ENCODE measurements around the gene ATM. TPM values are rescaled to one million over a fixed set of nuclear protein-coding genes. Genes with fewer than 3 reads are reported as not detected.

ATM gene
- total and polyA plus RNA-seq, 2 experiments from 2014 or later = 7.5 to 43.0 TPM

DNA sequence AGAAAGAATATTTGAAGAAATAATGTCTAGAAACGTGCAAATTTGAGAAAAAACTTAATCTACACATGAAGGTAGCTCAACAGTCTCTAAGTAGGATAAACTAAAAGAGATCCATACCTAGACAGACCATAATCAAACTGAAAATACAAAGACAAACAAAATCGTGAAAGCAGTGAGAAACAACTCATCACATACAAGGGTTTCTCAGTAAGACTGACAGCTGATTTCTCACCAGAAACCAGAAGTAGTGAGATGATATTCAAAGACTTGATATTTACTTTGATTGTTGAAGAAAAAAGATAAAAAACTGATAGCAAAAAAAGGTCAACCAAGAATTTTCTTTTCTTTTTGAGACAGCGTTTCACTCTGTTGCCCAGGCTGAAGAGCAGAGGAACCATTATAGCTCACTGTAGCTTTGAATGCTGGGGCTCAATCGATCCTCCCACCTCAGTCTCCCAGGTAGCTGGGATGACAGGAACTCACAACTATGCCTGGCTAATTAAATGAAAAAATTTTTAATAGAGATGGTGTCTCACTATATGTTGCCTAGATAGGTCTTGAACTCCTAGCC lies 17.9 kb upstream of the ATM start:
- Histone ChIP-seq H3K27me3 (no peaks in the 10 kb centered on the region), H3K9me3 (ENCODE audit: low read depth) (no peaks in the 10 kb centered on the region), H3K9me2 (replicated peaks; ENCODE audit: insufficient read depth) (no peaks in the 10 kb centered on the region), H2AFZ (no peak overlapping the region), H3K4me2 (no peak overlapping the region), H3K4me1 (ENCODE audit: insufficient read depth) (no peaks in the 10 kb centered on the region), H3K79me2 (peaks cover 74% of the 10 kb centered on the region), H3K4me3 (no peak overlapping the region), H4K20me1 (ENCODE audit: insufficient read depth, poor library complexity, severe bottlenecking) (no peaks in the 10 kb centered on the region), H3K27ac (no peak overlapping the region), H3K36me3 (replicated peaks; ENCODE audit: insufficient read depth, low read depth) (no peaks in the 10 kb centered on the region)
- TF ChIP-seq CTCF (IDR thresholded peaks at IDR 0.05; ENCODE audit: poor library complexity) (no peak), EZH2 (IDR thresholded peaks at IDR 0.05; ENCODE audit: borderline replicate concordance) (no peak), EZH2phosphoT487 (IDR thresholded peaks at IDR 0.05; ENCODE audit: low read depth, severe bottlenecking, unreplicated experiment) (no peak)
- DNase-seq (ENCODE audit: low spot score) = no peak
- whole genome bisulfite sequencing (ENCODE audit: low lambda C conversion rate, missing lambda C conversion rate) = 94% methylated on average over 4 of the region's 4 CpGs

- 97% methylated on average over 6 of the region's 6 CpGs for WGBS (ENCODE audit: low lambda C conversion rate, missing lambda C conversion rate)
- DNase-seq (ENCODE audit: low spot score) = no peak
- H3K36me3 ChIP-seq (replicated peaks; ENCODE audit: insufficient read depth, low read depth) = no peaks in the 10 kb centered on the region
- H3K79me2 ChIP-seq = peaks cover 74% of the 10 kb centered on the region
- no peaks in the 10 kb centered on the region for H3K4me1 ChIP-seq (ENCODE audit: insufficient read depth)
- no peak overlapping the region for H2AFZ ChIP-seq
- no peaks in the 10 kb centered on the region for H3K9me3 ChIP-seq (ENCODE audit: low read depth)
- H3K27me3 ChIP-seq = no peaks in the 10 kb centered on the region
- no peaks in the 10 kb centered on the region for H3K9me2 ChIP-seq (replicated peaks; ENCODE audit: insufficient read depth)
- no peaks in the 10 kb centered on the region for H4K20me1 ChIP-seq (ENCODE audit: insufficient read depth, poor library complexity, severe bottlenecking)
- no peak overlapping the region for H3K27ac ChIP-seq
- no peak overlapping the region for H3K4me3 ChIP-seq
- TF ChIP-seq EZH2 (IDR thresholded peaks at IDR 0.05; ENCODE audit: borderline replicate concordance) (no peak), CTCF (IDR thresholded peaks at IDR 0.05; ENCODE audit: poor library complexity) (no peak), EZH2phosphoT487 (IDR thresholded peaks at IDR 0.05; ENCODE audit: low read depth, severe bottlenecking, unreplicated experiment) (no peak)
- H3K4me2 ChIP-seq = no peak overlapping the region
Observed at GRCh38 chr11:108206171-108206570, 16.7 kb upstream of the ATM start.

- H3K9me2 ChIP-seq (replicated peaks; ENCODE audit: insufficient read depth) = no peaks in the 10 kb centered on the region
- WGBS (ENCODE audit: low lambda C conversion rate, missing lambda C conversion rate) = 96% methylated on average over 8 of the region's 8 CpGs
- H3K4me3 ChIP-seq = no peak overlapping the region
- H3K4me2 ChIP-seq = no peak overlapping the region
- no peak for TF ChIP-seq CTCF (IDR thresholded peaks at IDR 0.05; ENCODE audit: poor library complexity)
- no peak for TF ChIP-seq EZH2 (IDR thresholded peaks at IDR 0.05; ENCODE audit: borderline replicate concordance)
- TF ChIP-seq EZH2phosphoT487 (IDR thresholded peaks at IDR 0.05; ENCODE audit: low read depth, severe bottlenecking, unreplicated experiment) = no peak
- H3K36me3 ChIP-seq (replicated peaks; ENCODE audit: insufficient read depth, low read depth) = no peaks in the 10 kb centered on the region
- no peaks in the 10 kb centered on the region for H3K4me1 ChIP-seq (ENCODE audit: insufficient read depth)
- no peak overlapping the region for H3K27ac ChIP-seq
- H3K27me3 ChIP-seq = no peaks in the 10 kb centered on the region
- H3K9me3 ChIP-seq (ENCODE audit: low read depth) = no peaks in the 10 kb centered on the region
- no peak for DNase-seq (ENCODE audit: low spot score)
- H3K79me2 ChIP-seq = peaks cover 76% of the 10 kb centered on the region
- H4K20me1 ChIP-seq (ENCODE audit: insufficient read depth, poor library complexity, severe bottlenecking) = no peaks in the 10 kb centered on the region
- H2AFZ ChIP-seq = no peak overlapping the region
Observed at GRCh38 chr11:108206969-108207682, 15.7 kb upstream of the ATM start.

All from hepatocyte (in vitro differentiated cells).